NCI-H146 (cell line): ENCODE results near the gene DSCAML1.

Experiments
- DNase-seq: peaks from one replicate; lab custom pipeline; 2025; lab: John Stamatoyannopoulos, UW

Gene DSCAML1

GRCh38 chr11:117794772-117795629, 2.0 kb downstream of the DSCAML1 start:
- DNase-seq: no peak

- no peak for DNase-seq
These were observed 2.9 kb downstream of the DSCAML1 start for GRCh38 chr11:117794135-117794534.

- DNase-seq: no peak
These were observed 3.4 kb downstream of the DSCAML1 start for GRCh38 chr11:117793583-117793982.

GRCh38 chr11:117792992-117793391, 4.0 kb downstream of the DSCAML1 start:
- DNase-seq: no peak

- DNase-seq: no peak
These were observed 4.8 kb downstream of the DSCAML1 start for GRCh38 chr11:117792241-117792640.

- no peak for DNase-seq
These were observed 6.7 kb downstream of the DSCAML1 start for GRCh38 chr11:117790279-117790678.

GRCh38 chr11:117789241-117789640, 7.8 kb downstream of the DSCAML1 start:
- DNase-seq: no peak

GRCh38 chr11:117786135-117786870, 10.7 kb downstream of the DSCAML1 start:
- DNase-seq: peak; percentile 75

- DNase-seq: no peak
These were observed 14.9 kb downstream of the DSCAML1 start for GRCh38 chr11:117782101-117782500.

- no peak for DNase-seq
These were observed 15.4 kb downstream of the DSCAML1 start for GRCh38 chr11:117781627-117782026.

GRCh38 chr11:117780456-117780855, 16.6 kb downstream of the DSCAML1 start:
- no peak for DNase-seq

- no peak for DNase-seq
These were observed 22.5 kb downstream of the DSCAML1 start for GRCh38 chr11:117774553-117774952.

- DNase-seq: no peak
These were observed 24.7 kb downstream of the DSCAML1 start for GRCh38 chr11:117772360-117772759.

- no peak for DNase-seq
These were observed 25.2 kb downstream of the DSCAML1 start for GRCh38 chr11:117771841-117772240.

- no peak for DNase-seq
These were observed 25.8 kb downstream of the DSCAML1 start for GRCh38 chr11:117771197-117771596.

- DNase-seq: peak; percentile 56
These were observed 27.0 kb downstream of the DSCAML1 start for GRCh38 chr11:117770061-117770460.

GRCh38 chr11:117769533-117769932, 27.5 kb downstream of the DSCAML1 start:
- no peak for DNase-seq

GRCh38 chr11:117768506-117768905, 28.5 kb downstream of the DSCAML1 start:
- no peak for DNase-seq

GRCh38 chr11:117767071-117767470, 29.9 kb downstream of the DSCAML1 start:
- no peak for DNase-seq

GRCh38 chr11:117766576-117766975, 30.4 kb downstream of the DSCAML1 start:
- DNase-seq: no peak

GRCh38 chr11:117766026-117766425, 31.0 kb downstream of the DSCAML1 start:
- no peak for DNase-seq

GRCh38 chr11:117765068-117765467, 31.9 kb downstream of the DSCAML1 start:
- no peak for DNase-seq

- DNase-seq: peak; percentile 81
These were observed 33.6 kb downstream of the DSCAML1 start for GRCh38 chr11:117763465-117763864.
